B cell (primary cell): ENCODE results near the gene CLEC18C. TPM values are rescaled to one million over a fixed set of nuclear protein-coding genes. Genes with fewer than 3 reads are reported as not detected.
"Not testable (repeated sequence)": the region's sequence is repeated elsewhere in the genome, so short reads cannot be mapped to it uniquely, and the experiment has no call there.

Experiments used
- ATAC-seq: fragments of 200-7000 bp; cut with Tn5 transposase; one replicate; pipeline ENCODE4 v1.10.0; 2021; ENCODE audit warnings: low read depth, mild to moderate bottlenecking, moderate number of reproducible peaks, moderate library complexity
- CTCF ChIA-PET: fragments of 350-600 bp; sonication (Branson Sonifier 250); formaldehyde crosslinking; loops from one replicate; lab custom pipeline; 2021; ENCODE audit warnings: antibody characterized with exemption, inconsistent platforms; lab: Charles Lee
- POLR2A ChIA-PET: fragments of 350-600 bp; sonication (Branson Sonifier 250); formaldehyde crosslinking; loops from one replicate; lab custom pipeline; 2021; ENCODE audit warnings: antibody characterized with exemption; lab: Charles Lee
- DNase-seq: peaks from one replicate; pipeline ENCODE4 v3.0.0; 2013
- H2AFZ ChIP-seq: 2 replicates; pipeline ENCODE4 v1.6.1; 2012; ENCODE audit warnings: mild to moderate bottlenecking, low read depth, low read length; ENCODE audit not compliant: insufficient read depth, poor library complexity, severe bottlenecking
- H3K27ac ChIP-seq, 2 donors: 1 replicate in 1 of 2; 2 replicates in 1 of 2; pipeline ENCODE4 v1.5.1; 2012 to 2013; ENCODE audit warnings: low read length in 2 of 2, mild to moderate bottlenecking in 2 of 2, moderate library complexity in 1 of 2
- H3K27me3 ChIP-seq, 4 experiments: fragments of 200-600 bp in 1 of 4; sonication (generic) in 1 of 4; replicated peaks in 1 of 4; 1 replicate in 2 of 4; 2 replicates in 2 of 4; pipeline versions ENCODE4 v1.6.1 to v1.7.0; 2013 to 2016; ENCODE audit warnings: low read length in 3 of 4, mild to moderate bottlenecking in 2 of 4, mixed read lengths in 1 of 4, moderate library complexity in 1 of 4; ENCODE audit not compliant: insufficient read depth in 4 of 4, control insufficient read depth in 3 of 4; ENCODE audit errors: control extremely low read depth in 1 of 4
- H3K36me3 ChIP-seq, 2 experiments: replicated peaks in 1 of 2; 1 replicate in 1 of 2; 2 replicates in 1 of 2; pipeline versions ENCODE4 v1.6.1 to v1.7.1; 2013; ENCODE audit warnings: low read length in 1 of 2; ENCODE audit not compliant: insufficient read depth in 2 of 2, control insufficient read depth in 1 of 2; ENCODE audit errors: control extremely low read depth in 1 of 2, extremely low read depth in 1 of 2
- H3K4me1 ChIP-seq, 2 donors: fragments of 200-600 bp in 1 of 2; sonication (generic) in 1 of 2; 1 replicate in 1 of 2; 2 replicates in 1 of 2; pipeline versions ENCODE4 v1.5.1 to v1.6.1; 2013 to 2017; ENCODE audit warnings: low read length in 2 of 2; ENCODE audit not compliant: control insufficient read depth in 2 of 2, insufficient read depth in 2 of 2
- H3K4me2 ChIP-seq: replicated peaks from 2 replicates; pipeline ENCODE3; 2012; ENCODE audit warnings: mild to moderate bottlenecking, low read depth, low read length; ENCODE audit not compliant: poor library complexity, severe bottlenecking
- H3K4me3 ChIP-seq, 5 experiments: fragments of 200-600 bp in 1 of 5; sonication (generic) in 1 of 5; 1 replicate in 3 of 5; 2 replicates in 2 of 5; pipeline versions ENCODE4 v1.5.1 to v1.7.0; 2011 to 2016; ENCODE audit warnings: low read length in 4 of 5, mild to moderate bottlenecking in 4 of 5, low read depth in 2 of 5, control low read depth in 1 of 5, moderate library complexity in 1 of 5; ENCODE audit not compliant: insufficient read depth in 1 of 5; ENCODE audit errors: control extremely low read depth in 1 of 5, extremely low read depth in 1 of 5
- H3K79me2 ChIP-seq: fragments of 200-600 bp; sonication (generic); one replicate; pipeline ENCODE4 v1.6.0; 2016; ENCODE audit warnings: low read length; ENCODE audit not compliant: control insufficient read depth, insufficient read depth
- H3K9ac ChIP-seq: fragments of 200-600 bp; sonication (generic); 2 replicates; pipeline ENCODE4 v1.6.1; 2017; ENCODE audit warnings: mild to moderate bottlenecking, low read length, moderate library complexity
- H3K9me3 ChIP-seq, 3 donors: one replicate each; pipeline versions ENCODE4 v1.6.1 to v1.7.1; 2013; ENCODE audit warnings: low read length in 2 of 3; ENCODE audit not compliant: control insufficient read depth in 2 of 3, insufficient read depth in 1 of 3; ENCODE audit errors: control extremely low read depth in 1 of 3
- H4K20me1 ChIP-seq: 2 replicates; pipeline ENCODE4 v1.6.0; 2012; ENCODE audit warnings: mild to moderate bottlenecking, low read length; ENCODE audit not compliant: insufficient read depth, control insufficient read depth, poor library complexity, severe bottlenecking
- H3K27ac Mint-ChIP-seq: one replicate; pipeline ENCODE4 v1.8.0; 2021; ENCODE audit warnings: mixed read lengths
- H3K27me3 Mint-ChIP-seq: one replicate; pipeline ENCODE4 v1.8.0; 2021; ENCODE audit warnings: mixed read lengths
- H3K4me1 Mint-ChIP-seq: one replicate; pipeline ENCODE4 v1.8.0; 2021; ENCODE audit warnings: mixed read lengths
- H3K4me3 Mint-ChIP-seq: one replicate; pipeline ENCODE4 v1.8.0; 2021; ENCODE audit warnings: mixed read lengths
- H3K9me3 Mint-ChIP-seq: one replicate; pipeline ENCODE4 v1.8.0; 2022; ENCODE audit warnings: mixed read lengths; ENCODE audit not compliant: insufficient read depth
- WGBS: methylation state at CpG from one replicate; pipeline ENCODE4 v1.1.5; 2013; ENCODE audit warnings: missing lambda C conversion rate; ENCODE audit not compliant: insufficient coverage; 5-methylcytosine and 5-hydroxymethylcytosine counted together
- intact Hi-C: fragments of 100-400 bp; cut with micrococcal nuclease; formaldehyde crosslinking; loops from one replicate; pipeline ENCODE4 v1.10.0; 2022
- polyA plus RNA-seq: library from polyadenylated mRNA; depleted of rRNA; stranded (reverse); fragments of >200 nt; gene quantifications from 2 replicates; pipeline ENCODE4 v1.2.3, GENCODE V29; 2012
- total RNA-seq, 2 donors: library from RNA; stranded (reverse); fragments of 120-200 nt in 1 of 2; gene quantifications; 1 replicate in 1 of 2; 2 replicates in 1 of 2; pipeline versions ENCODE4 v1.2.3 to v1.2.4, GENCODE V29; 2013 to 2022

The CLEC18C gene
- total and polyA plus RNA-seq, 2 donors (not counting 1 experiment from before 2014, with no cell fraction given), result 0.88 to 1.2 TPM

- H3K79me2 ChIP-seq, H3K27me3 ChIP-seq, H3K27ac Mint-ChIP-seq, H2AFZ ChIP-seq, CTCF ChIA-PET, H3K4me1 ChIP-seq, H3K4me3 Mint-ChIP-seq, intact Hi-C loops, H3K27ac ChIP-seq, ATAC-seq, H3K4me3 ChIP-seq, POLR2A ChIA-PET, H4K20me1 ChIP-seq, H3K27me3 Mint-ChIP-seq, H3K9me3 Mint-ChIP-seq, DNase-seq, H3K4me1 Mint-ChIP-seq, H3K9me3 ChIP-seq, H3K36me3 ChIP-seq, H3K9ac ChIP-seq, H3K4me2 ChIP-seq: not testable (repeated sequence)
- no CpG with 5 or more reads among the region's 29 CpGs for WGBS
Measured at GRCh38 chr16:70204010-70204409, 30.4 kb downstream of the CLEC18C start.

GRCh38 chr16:70204668-70205405 lies 31.2 kb downstream of the CLEC18C start:
- H4K20me1 ChIP-seq, POLR2A ChIA-PET, H3K9me3 ChIP-seq, H3K4me3 ChIP-seq, CTCF ChIA-PET, DNase-seq, H3K27ac Mint-ChIP-seq, H3K4me1 Mint-ChIP-seq, H3K36me3 ChIP-seq, intact Hi-C loops, H3K4me3 Mint-ChIP-seq, H3K4me1 ChIP-seq, H3K27me3 Mint-ChIP-seq, H3K9ac ChIP-seq, H3K27ac ChIP-seq, H3K4me2 ChIP-seq, H3K27me3 ChIP-seq, H2AFZ ChIP-seq, H3K79me2 ChIP-seq, H3K9me3 Mint-ChIP-seq, ATAC-seq: not testable (repeated sequence)
- 76% methylated on average over 2 of the region's 46 CpGs for WGBS

- H3K27me3 Mint-ChIP-seq, H3K4me3 Mint-ChIP-seq, H3K4me1 Mint-ChIP-seq, ATAC-seq, DNase-seq, H3K27ac Mint-ChIP-seq, H3K36me3 ChIP-seq, H2AFZ ChIP-seq, H3K4me3 ChIP-seq, H3K9me3 Mint-ChIP-seq, intact Hi-C loops, H3K9ac ChIP-seq, H3K4me1 ChIP-seq, H3K79me2 ChIP-seq, CTCF ChIA-PET, H3K9me3 ChIP-seq, H3K27me3 ChIP-seq, H3K4me2 ChIP-seq, H3K27ac ChIP-seq, H4K20me1 ChIP-seq, POLR2A ChIA-PET: not testable (repeated sequence)
- WGBS, result no CpG with 5 or more reads among the region's 6 CpGs
Measured at GRCh38 chr16:70206382-70206781, 32.8 kb downstream of the CLEC18C start.

GRCh38 chr16:70218586-70218985 lies 45.0 kb downstream of the CLEC18C start:
- H3K9me3 Mint-ChIP-seq, H3K36me3 ChIP-seq, H3K4me1 Mint-ChIP-seq, CTCF ChIA-PET, H2AFZ ChIP-seq, H3K79me2 ChIP-seq, H3K4me2 ChIP-seq, H3K27me3 Mint-ChIP-seq, H3K9me3 ChIP-seq, H3K9ac ChIP-seq, intact Hi-C loops, H3K4me3 ChIP-seq, DNase-seq, H3K4me3 Mint-ChIP-seq, H3K27me3 ChIP-seq, H3K4me1 ChIP-seq, POLR2A ChIA-PET, H3K27ac Mint-ChIP-seq, ATAC-seq, H4K20me1 ChIP-seq, H3K27ac ChIP-seq: not testable (repeated sequence)
- WGBS, result no CpG with 5 or more reads among the region's 2 CpGs
